ENCODE measurements around the gene GLUD1.
A peak's percentile ranks its signal among the peaks of the same experiment; 100 is the strongest.
"Not testable (repeated sequence)": the region's sequence is repeated elsewhere in the genome, so short reads cannot be mapped to it uniquely, and the experiment has no call there.

GLUD1 gene

GRCh38 chr10:87043579-87043978 lies 51.1 kb downstream of the GLUD1 start:
- not testable (repeated sequence) for H3K4me3 Mint-ChIP-seq; H3K4me1 Mint-ChIP-seq (ENCODE audit: low read depth); H3K27ac Mint-ChIP-seq; H3K9me3 Mint-ChIP-seq; DNase-seq; H3K27me3 Mint-ChIP-seq
- H3K36me3 Mint-ChIP-seq (ENCODE audit: low read depth), result peaks cover 40% of the 10 kb centered on the region

DNA sequence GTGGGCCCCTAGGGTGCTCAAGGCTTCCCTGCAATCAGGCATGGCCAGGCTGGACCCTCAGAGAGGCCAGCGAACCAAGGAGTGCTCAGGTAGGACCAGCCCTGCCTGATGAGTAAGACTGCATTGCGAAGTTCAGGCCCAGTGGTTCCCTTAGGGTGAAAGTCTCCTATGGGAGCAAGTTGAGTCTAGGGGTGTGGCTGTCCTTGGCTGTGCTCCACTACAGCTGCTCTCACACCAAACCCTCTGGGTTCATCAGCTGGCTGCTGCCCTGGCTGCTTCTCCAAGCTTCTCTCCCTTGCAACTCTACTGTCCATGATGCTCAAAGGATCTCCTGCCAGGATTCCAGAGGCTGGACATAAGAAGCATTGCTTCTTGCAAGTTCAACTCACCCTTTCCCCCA lies 55.9 kb downstream of the GLUD1 start:
- DNase-seq, result no peak
- peaks cover 12% of the 10 kb centered on the region for H3K36me3 Mint-ChIP-seq (ENCODE audit: low read depth)
- H3K4me3 Mint-ChIP-seq, result no peak overlapping the region
- no peaks in the 10 kb centered on the region for H3K27me3 Mint-ChIP-seq
- no peak overlapping the region for H3K27ac Mint-ChIP-seq
- no peaks in the 10 kb centered on the region for H3K4me1 Mint-ChIP-seq (ENCODE audit: low read depth)
- peaks cover 3% of the 10 kb centered on the region for H3K9me3 Mint-ChIP-seq

DNA sequence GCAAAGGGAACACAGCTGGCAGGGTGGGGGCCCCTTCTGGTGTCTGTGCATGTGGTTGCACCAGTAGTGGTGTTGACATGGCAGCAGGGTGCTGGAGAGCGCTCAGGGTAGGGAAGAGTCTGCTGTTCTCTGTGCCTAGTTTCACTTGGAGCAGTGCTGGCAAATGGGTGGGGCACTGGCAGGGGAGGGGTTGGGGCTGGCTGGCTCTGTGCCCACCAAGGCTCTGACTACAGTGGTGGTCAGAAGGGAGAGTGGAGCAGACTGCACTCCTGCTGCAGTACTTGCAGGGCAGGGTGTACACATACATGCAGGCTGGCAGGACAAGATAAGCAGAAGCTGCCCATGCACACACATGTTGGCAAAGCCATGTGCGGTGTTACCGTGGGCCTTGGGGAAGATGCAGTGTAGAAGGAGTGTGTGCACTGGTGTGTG lies 56.3 kb downstream of the GLUD1 start:
- no peak overlapping the region for H3K4me3 Mint-ChIP-seq
- H3K36me3 Mint-ChIP-seq (ENCODE audit: low read depth), result peaks cover 9% of the 10 kb centered on the region
- no peaks in the 10 kb centered on the region for H3K27me3 Mint-ChIP-seq
- no peaks in the 10 kb centered on the region for H3K4me1 Mint-ChIP-seq (ENCODE audit: low read depth)
- no peak overlapping the region for H3K27ac Mint-ChIP-seq
- no peak for DNase-seq
- H3K9me3 Mint-ChIP-seq, result peaks cover 3% of the 10 kb centered on the region

DNA sequence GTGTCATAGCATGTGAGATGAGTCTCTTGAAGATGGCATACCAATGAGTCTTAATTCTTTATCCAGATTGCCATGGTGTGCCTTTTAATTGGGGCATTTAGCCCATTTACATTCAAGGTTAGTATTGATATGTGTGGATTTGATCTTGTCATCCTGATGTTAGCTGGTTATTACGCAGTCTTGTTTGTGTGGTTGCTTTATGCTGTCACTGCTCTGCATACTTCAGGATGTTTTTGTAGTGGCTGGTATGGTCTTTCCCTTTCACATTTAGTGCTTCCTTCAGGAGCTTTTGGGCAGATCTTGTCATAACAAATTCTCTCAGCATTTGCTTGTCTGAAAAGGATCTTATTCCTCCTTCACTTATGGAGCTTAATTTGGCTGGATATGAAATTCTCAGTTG lies 58.0 kb downstream of the GLUD1 start:
- H3K27me3 Mint-ChIP-seq, result no peaks in the 10 kb centered on the region
- no peak overlapping the region for H3K27ac Mint-ChIP-seq
- peaks cover 3% of the 10 kb centered on the region for H3K9me3 Mint-ChIP-seq
- no peak overlapping the region for H3K4me3 Mint-ChIP-seq
- DNase-seq, result no peak
- H3K36me3 Mint-ChIP-seq (ENCODE audit: low read depth), result no peaks in the 10 kb centered on the region
- no peaks in the 10 kb centered on the region for H3K4me1 Mint-ChIP-seq (ENCODE audit: low read depth)

DNA sequence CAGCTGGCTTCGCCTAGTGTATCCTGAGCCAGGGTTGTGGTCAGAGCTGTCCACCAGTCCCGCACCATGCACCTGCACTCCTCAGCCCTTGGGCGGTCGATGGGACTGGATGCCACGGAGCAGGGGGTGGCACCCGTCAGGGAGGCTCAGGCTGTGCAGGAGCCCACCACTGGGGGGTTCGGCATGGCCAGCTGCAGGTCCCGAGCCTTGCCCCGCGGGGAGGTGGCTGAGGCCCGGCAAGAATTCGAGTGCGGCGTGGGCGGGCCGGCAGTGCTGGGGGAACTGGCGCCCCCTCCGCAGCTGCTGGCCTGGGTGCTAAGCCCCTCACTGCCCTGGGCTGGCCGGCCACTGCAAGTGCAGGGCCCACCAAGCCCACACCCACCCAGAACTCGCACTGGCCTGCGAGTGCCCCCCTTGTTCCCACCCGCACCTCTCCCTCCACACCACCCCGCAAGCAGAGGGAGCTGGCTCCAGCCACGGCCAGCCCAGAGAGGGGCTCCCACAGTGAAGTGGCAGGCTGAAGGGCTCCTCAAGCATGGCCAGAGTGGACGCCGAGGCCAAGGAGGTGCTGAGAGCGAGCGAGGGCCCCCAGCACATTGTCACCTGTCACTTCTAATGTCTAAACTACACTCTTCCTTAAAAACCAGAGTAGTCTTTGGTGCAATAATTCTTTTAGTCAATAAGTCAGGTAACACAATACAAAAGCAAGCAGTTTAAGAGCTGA lies 63.6 kb downstream of the GLUD1 start:
- H3K4me1 Mint-ChIP-seq (ENCODE audit: low read depth), result no peaks in the 10 kb centered on the region

DNA sequence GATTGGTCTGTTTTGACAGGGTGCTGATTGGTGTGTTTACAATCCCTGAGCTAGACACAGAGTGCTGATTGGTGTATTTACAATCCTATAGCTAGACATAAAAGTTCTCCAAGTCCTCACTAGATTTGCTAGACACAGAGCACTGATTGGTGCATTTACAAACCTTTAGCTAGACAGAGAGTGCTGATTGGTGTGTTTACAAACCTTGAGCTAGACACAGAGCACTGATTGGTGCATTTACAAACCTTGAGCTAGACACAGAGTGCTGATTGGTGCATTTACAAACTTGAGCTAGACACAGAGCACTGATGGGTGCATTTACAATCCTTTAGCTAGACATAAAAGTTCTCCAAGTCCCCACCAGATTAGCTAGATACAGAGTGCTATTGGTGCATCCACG lies 64.2 kb downstream of the GLUD1 start:
- not testable (repeated sequence) for H3K27me3 Mint-ChIP-seq; H3K27ac Mint-ChIP-seq; H3K36me3 Mint-ChIP-seq (ENCODE audit: low read depth); H3K4me3 Mint-ChIP-seq; H3K4me1 Mint-ChIP-seq (ENCODE audit: low read depth); H3K9me3 Mint-ChIP-seq; DNase-seq

More for the DNA sequence above, 63.6 kb downstream of the GLUD1 start:
- DNase-seq, result no peak
- H3K27ac Mint-ChIP-seq, result no peak overlapping the region
- H3K27me3 Mint-ChIP-seq, result no peaks in the 10 kb centered on the region
- no peaks in the 10 kb centered on the region for H3K36me3 Mint-ChIP-seq (ENCODE audit: low read depth)
- no peak overlapping the region for H3K4me3 Mint-ChIP-seq
- no peaks in the 10 kb centered on the region for H3K9me3 Mint-ChIP-seq

DNA sequence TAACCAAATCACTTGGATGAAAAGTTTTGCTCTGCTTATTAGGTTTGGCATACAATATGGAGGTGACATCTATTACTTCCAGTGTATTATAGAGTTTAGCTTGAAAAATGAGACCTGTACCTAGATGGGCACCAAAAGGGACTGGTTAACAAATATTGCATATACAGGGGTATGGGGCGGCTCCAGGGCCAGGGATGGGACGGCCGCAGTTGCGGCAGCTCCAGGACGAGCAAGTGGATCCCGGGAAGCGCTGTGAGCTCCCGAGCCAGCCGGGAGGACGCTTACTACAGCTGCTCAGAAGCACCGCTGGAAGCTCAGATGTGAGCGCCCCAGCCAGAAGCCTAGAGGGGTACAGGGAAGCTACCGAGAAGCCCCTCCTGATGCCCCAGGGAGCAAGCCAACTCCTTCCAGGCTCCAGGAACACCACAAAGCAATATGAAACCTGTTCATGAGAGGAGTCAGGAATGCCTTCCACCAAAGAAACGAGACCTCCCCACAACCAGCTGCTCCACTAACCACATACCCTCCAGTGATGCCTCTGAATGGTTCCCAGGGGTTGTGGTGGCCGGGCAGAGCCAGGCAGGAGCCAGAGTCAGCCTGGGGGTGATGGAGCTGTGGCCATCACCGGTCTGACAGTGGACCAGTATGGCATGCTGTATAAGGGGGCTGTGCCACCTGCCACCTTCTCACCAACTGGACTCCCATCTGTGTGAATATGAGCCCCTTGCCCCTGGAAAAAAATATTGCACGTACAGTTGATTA lies 67.7 kb downstream of the GLUD1 start:
- H3K4me1 Mint-ChIP-seq (ENCODE audit: low read depth), result peaks cover 14% of the 10 kb centered on the region
- not testable (repeated sequence) for DNase-seq; H3K27ac Mint-ChIP-seq; H3K9me3 Mint-ChIP-seq; H3K36me3 Mint-ChIP-seq (ENCODE audit: low read depth); H3K27me3 Mint-ChIP-seq; H3K4me3 Mint-ChIP-seq

DNA sequence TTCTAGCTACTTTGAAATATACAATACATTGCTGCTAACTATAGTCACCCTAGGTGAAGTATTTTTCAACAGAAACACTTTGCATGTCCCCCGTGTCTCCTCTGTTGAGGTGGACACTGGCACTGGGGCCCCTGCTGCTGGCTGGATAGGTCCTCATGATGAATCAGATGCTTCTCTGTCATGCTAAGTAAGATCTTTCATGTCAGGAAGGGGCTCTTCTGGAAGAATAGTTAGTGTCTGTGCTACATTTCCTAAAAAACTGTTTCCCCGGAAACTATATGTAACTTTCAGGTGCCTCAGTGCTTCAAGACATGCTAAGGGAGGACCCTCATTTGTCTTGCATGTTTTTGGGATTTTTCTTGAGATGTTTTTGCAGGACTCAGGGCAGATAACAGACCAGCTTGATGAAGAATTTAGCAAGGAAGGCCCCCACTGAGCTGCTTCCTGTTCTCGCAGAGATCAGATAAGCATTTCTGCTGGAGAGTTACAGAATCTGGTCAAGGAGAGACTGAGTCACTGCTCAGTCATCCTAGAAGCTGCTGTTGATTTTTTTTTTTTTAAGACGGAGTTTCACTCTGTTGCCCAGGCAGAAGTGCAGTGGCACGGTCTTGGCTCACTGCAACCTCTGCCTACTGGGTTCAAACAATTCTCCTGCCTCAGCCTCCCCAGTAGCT lies 69.2 kb downstream of the GLUD1 start:
- not testable (repeated sequence) for H3K27me3 Mint-ChIP-seq; H3K9me3 Mint-ChIP-seq; H3K36me3 Mint-ChIP-seq (ENCODE audit: low read depth); DNase-seq
- Mint-ChIP-seq H3K4me1 (ENCODE audit: low read depth) (peaks cover 14% of the 10 kb centered on the region), H3K4me3 (peak overlapping the region; percentile 10), H3K27ac (peak overlapping the region; percentile 93)

GRCh38 chr10:87020056-87020455 lies 74.6 kb downstream of the GLUD1 start, which contains the start of gene FAM25A:
Gene FAM25A, plus strand, starts transcription at chr10:87020294. Its CDS starts 31 bp downstream, at chr10:87020325.
- not testable (repeated sequence) for H3K4me3 Mint-ChIP-seq; DNase-seq; H3K9me3 Mint-ChIP-seq; H3K27me3 Mint-ChIP-seq; H3K27ac Mint-ChIP-seq; H3K36me3 Mint-ChIP-seq (ENCODE audit: low read depth); H3K4me1 Mint-ChIP-seq (ENCODE audit: low read depth)

- not testable (repeated sequence) for H3K27ac Mint-ChIP-seq; H3K4me3 Mint-ChIP-seq; H3K9me3 Mint-ChIP-seq; H3K4me1 Mint-ChIP-seq (ENCODE audit: low read depth); H3K27me3 Mint-ChIP-seq; DNase-seq; H3K36me3 Mint-ChIP-seq (ENCODE audit: low read depth)
Measured at GRCh38 chr10:87019504-87019903, 75.1 kb downstream of the GLUD1 start.

GRCh38 chr10:87019066-87019465 lies 75.6 kb downstream of the GLUD1 start:
- DNase-seq; H3K27ac Mint-ChIP-seq; H3K36me3 Mint-ChIP-seq (ENCODE audit: low read depth); H3K4me1 Mint-ChIP-seq (ENCODE audit: low read depth); H3K27me3 Mint-ChIP-seq; H3K4me3 Mint-ChIP-seq; H3K9me3 Mint-ChIP-seq: not testable (repeated sequence)

DNA sequence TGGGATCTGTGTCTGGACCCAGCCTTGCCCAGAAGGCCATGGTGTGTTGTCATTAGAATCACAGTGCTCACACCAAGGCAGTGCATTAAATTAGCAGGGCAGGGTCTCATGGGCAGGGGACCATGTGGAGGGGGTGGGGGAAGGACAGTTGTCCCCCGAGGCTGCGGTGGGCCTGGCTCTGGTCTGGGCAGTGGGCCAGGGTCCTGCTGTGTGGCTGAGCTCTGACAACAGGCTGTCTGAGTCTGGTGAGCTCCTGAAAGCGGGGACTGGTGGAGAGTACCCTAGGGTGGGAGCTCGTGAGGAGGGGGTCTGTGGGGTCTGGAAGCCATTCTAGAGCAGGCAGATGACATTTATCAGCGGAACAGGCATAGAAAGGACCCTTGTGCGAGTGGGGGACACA lies 76.5 kb downstream of the GLUD1 start:
- not testable (repeated sequence) for H3K36me3 Mint-ChIP-seq (ENCODE audit: low read depth); H3K27me3 Mint-ChIP-seq; H3K4me3 Mint-ChIP-seq

GRCh38 chr10:87014986-87015716 lies 79.5 kb downstream of the GLUD1 start:
- not testable (repeated sequence) for H3K4me3 Mint-ChIP-seq; H3K27me3 Mint-ChIP-seq; H3K9me3 Mint-ChIP-seq; H3K4me1 Mint-ChIP-seq (ENCODE audit: low read depth); H3K27ac Mint-ChIP-seq; DNase-seq; H3K36me3 Mint-ChIP-seq (ENCODE audit: low read depth)

More for the DNA sequence above, 76.5 kb downstream of the GLUD1 start:
- not testable (repeated sequence) for H3K9me3 Mint-ChIP-seq; DNase-seq; H3K4me1 Mint-ChIP-seq (ENCODE audit: low read depth); H3K27ac Mint-ChIP-seq

DNA sequence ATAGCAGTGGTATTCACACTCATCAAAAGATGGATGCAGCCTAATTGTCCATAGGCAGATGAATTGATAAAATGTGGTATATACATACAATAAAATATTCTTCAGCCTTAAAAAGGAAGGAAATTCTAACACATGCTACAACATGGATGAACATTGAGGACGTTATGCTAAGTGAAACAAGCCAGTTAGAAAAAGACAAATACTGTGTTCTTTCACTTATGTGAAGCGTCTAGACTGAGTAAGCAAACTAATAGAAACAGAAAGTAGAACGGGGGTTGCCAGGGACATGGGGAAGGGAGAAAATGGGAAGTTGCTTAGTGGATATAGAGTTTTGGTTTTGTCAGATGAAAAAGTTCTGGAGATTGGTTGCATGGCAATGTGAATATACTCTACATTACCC lies 81.1 kb downstream of the GLUD1 start:
- not testable (repeated sequence) for H3K4me3 Mint-ChIP-seq, H3K27ac Mint-ChIP-seq

More for the DNA sequence above, 81.1 kb downstream of the GLUD1 start:
- not testable (repeated sequence) for H3K27me3 Mint-ChIP-seq; DNase-seq; H3K9me3 Mint-ChIP-seq; H3K4me1 Mint-ChIP-seq (ENCODE audit: low read depth); H3K36me3 Mint-ChIP-seq (ENCODE audit: low read depth)
